ENCODE measurements around the gene HOXB6. TPM values are rescaled to one million over a fixed set of nuclear protein-coding genes. Genes with fewer than 3 reads are reported as not detected.

Gene HOXB6
- polyA plus RNA-seq, 1 donor: 1.8 TPM

- DNase-seq: no peak
These were observed 29.9 kb upstream of the HOXB6 start for GRCh38 chr17:48634493-48635208.

GRCh38 chr17:48633266-48633677 is 28.5 kb upstream of the HOXB6 start:
- DNase-seq: no peak

GRCh38 chr17:48632579-48633265 is 27.9 kb upstream of the HOXB6 start:
- no peak for DNase-seq

GRCh38 chr17:48631693-48632578 is 27.1 kb upstream of the HOXB6 start:
- no peak for DNase-seq

GRCh38 chr17:48630925-48631692 is 26.3 kb upstream of the HOXB6 start:
- DNase-seq: no peak

- DNase-seq: no peak
These were observed 25.5 kb upstream of the HOXB6 start for GRCh38 chr17:48630009-48630924.

GRCh38 chr17:48629411-48629759 is 24.6 kb upstream of the HOXB6 start:
- DNase-seq: no peak

- DNase-seq: no peak
These were observed 24.0 kb upstream of the HOXB6 start for GRCh38 chr17:48628649-48629410.

GRCh38 chr17:48627623-48628521 is 23.1 kb upstream of the HOXB6 start:
- DNase-seq: no peak

- no peak for DNase-seq
These were observed 22.4 kb upstream of the HOXB6 start for GRCh38 chr17:48627118-48627597.

GRCh38 chr17:48626245-48627117 is 21.7 kb upstream of the HOXB6 start, which contains the start of gene HOXB9:
Gene HOXB9, minus strand, starts transcription at chr17:48626358. Its CDS starts 89 bp downstream, at chr17:48626269.
- DNase-seq: no peak

GRCh38 chr17:48625495-48626244 is 20.9 kb upstream of the HOXB6 start:
- DNase-seq: no peak

GRCh38 chr17:48624544-48625494 is 20.0 kb upstream of the HOXB6 start:
- no peak for DNase-seq

GRCh38 chr17:48624118-48624517 is 19.3 kb upstream of the HOXB6 start:
- no peak for DNase-seq

GRCh38 chr17:48623583-48623982 is 18.8 kb upstream of the HOXB6 start:
- no peak for DNase-seq

- DNase-seq: no peak
These were observed 18.1 kb upstream of the HOXB6 start for GRCh38 chr17:48622857-48623256.

Data from hindlimb muscle (tissue), 1 donor.